ENCODE measurements around the gene ZNF514.

ZNF514 gene

DNA sequence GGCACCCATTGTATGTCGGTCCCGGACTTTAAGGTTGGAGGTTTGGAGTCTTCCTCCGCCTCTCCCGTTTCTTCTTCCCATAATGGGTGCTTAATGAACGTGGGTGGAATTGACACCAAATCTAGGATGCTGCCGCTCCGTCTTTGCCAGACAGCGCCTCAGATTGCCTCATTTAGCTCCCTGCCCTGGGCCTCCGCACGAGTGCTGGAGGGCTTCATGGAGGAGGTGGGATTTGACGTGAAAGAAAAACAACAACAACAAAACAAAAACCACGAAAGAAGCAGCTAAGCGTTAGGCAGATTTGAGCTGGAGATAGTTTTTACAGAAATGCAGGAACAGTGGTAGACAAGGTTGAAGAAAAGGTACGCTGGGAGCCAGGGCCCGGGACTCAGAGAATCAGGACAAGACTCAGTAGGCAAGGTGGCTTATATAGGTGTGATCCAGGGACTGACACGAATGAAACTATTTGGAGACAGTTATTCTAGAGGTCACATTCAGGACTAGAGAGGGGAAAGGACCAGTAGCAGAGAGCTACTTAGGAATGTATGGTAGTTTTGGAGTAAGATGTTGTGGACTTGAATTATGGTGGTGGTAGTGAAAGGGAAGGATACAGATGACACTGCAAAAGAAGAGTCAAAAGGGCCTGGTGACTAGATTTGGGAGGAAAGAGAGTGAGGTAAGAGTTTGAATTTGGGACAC, 6.6 kb upstream of the ZNF514 start:
- Histone ChIP-seq H3K9ac (peak overlapping the region; percentile 83; the same call in 1 of the 2 replicates), H3K27me3 (ENCODE audit: insufficient read depth, low read depth) (no peaks in the 10 kb centered on the region), H3K79me2 (ENCODE audit: insufficient read depth, low read depth) (no peaks in the 10 kb centered on the region), H3K4me2 (peak overlapping the region; percentile 84), H4K20me1 (ENCODE audit: insufficient read depth) (no peaks in the 10 kb centered on the region), H3K36me3 (ENCODE audit: insufficient read depth) (no peaks in the 10 kb centered on the region), H2AFZ (ENCODE audit: low read depth) (peak overlapping the region; percentile 66; the same call in 1 of the 2 replicates), H3K4me3 (IDR thresholded peaks at IDR 0.05; ENCODE audit: insufficient read depth, low read depth, low read length) (peak overlapping the region; percentile 32), H3K27ac (no peak overlapping the region), H3K4me1 (ENCODE audit: low read depth, poor library complexity, severe bottlenecking) (peaks cover 5% of the 10 kb centered on the region)
- TF ChIP-seq CTCF (conservative IDR thresholded peaks at IDR 0.05; ENCODE audit: low read depth, low read length) = no peak

DNA sequence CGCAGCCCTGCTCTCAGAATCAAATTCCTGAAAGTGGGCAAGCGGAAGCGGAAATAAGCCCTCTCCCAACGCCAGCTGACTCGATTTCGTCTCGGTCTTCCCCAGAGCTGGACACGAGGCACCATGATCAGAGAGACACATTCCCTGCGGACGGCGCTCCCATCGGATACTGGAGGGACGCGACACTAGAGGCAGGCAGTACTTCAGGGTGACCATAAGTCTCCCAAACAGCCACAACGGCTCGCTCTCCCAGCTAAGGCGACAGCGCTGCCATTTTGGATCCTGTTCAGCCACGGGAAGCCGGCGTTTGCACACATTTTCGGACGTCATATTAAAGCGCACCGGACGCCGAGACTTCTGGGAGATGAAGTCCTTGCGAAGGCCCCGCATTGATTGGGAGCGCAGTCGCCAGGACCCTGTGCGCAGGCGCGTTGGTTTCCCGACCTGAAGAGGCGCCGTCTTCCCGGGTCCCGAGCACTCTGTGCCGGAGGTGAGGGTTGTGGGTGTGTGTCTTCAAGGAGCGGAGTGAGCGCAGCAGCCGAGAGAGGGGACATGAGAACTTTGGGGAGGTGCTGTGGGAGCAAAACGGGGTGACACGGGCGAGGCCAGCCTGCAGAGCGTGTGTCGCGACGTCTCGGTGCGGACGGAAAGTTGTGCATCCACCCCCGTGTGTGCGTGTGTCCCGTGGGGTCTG, 5.9 kb upstream of the ZNF514 start, which contains the start of gene ZNF2:
ZNF2 (plus strand) TSS at position 439 of the 694 bp plus-strand sequence. CDS start 10,418 bp downstream, outside the sequence.
- H3K27ac ChIP-seq = peak within 1 kb of the TSS; percentile 67
- peaks cover 5% of the 10 kb centered on the region for H3K4me1 ChIP-seq (ENCODE audit: low read depth, poor library complexity, severe bottlenecking)
- peak within 1 kb of the TSS; percentile 83 for H3K9ac ChIP-seq
- no peak for TF ChIP-seq CTCF (conservative IDR thresholded peaks at IDR 0.05; ENCODE audit: low read depth, low read length)
- no peaks in the 10 kb centered on the region for H3K79me2 ChIP-seq (ENCODE audit: insufficient read depth, low read depth)
- no peaks in the 10 kb centered on the region for H3K36me3 ChIP-seq (ENCODE audit: insufficient read depth)
- H3K27me3 ChIP-seq (ENCODE audit: insufficient read depth, low read depth) = no peaks in the 10 kb centered on the region
- peak within 1 kb of the TSS; percentile 84 for H3K4me2 ChIP-seq
- peak within 1 kb of the TSS; percentile 66 for H2AFZ ChIP-seq (ENCODE audit: low read depth)
- H4K20me1 ChIP-seq (ENCODE audit: insufficient read depth) = no peaks in the 10 kb centered on the region
- peak within 1 kb of the TSS; percentile 32 for H3K4me3 ChIP-seq (IDR thresholded peaks at IDR 0.05; ENCODE audit: insufficient read depth, low read depth, low read length)

DNA sequence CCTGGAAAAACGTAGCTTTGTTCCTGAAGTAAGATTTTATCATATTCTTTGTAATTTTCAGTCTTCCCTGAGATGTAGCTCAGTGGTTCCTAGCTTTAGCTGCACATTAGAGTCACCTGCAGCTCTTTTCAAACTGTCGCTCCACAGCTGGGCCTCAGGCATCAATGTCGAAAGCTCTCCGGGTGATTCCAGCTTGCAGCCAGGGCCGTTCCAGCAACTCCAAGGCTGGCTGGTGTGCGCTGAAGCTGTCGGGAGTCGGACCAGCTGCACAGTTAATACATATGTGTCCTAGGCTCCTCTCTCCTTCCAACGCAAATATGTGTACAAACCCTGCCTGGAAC, 5.4 kb upstream of the ZNF514 start:
- H3K27me3 ChIP-seq (ENCODE audit: insufficient read depth, low read depth) = no peaks in the 10 kb centered on the region
- H3K4me3 ChIP-seq (IDR thresholded peaks at IDR 0.05; ENCODE audit: insufficient read depth, low read depth, low read length) = no peak overlapping the region
- peak overlapping the region; percentile 66 for H2AFZ ChIP-seq (ENCODE audit: low read depth)
- TF ChIP-seq CTCF (conservative IDR thresholded peaks at IDR 0.05; ENCODE audit: low read depth, low read length) = no peak
- no peaks in the 10 kb centered on the region for H3K79me2 ChIP-seq (ENCODE audit: insufficient read depth, low read depth)
- H3K9ac ChIP-seq = peak overlapping the region; percentile 83
- no peaks in the 10 kb centered on the region for H4K20me1 ChIP-seq (ENCODE audit: insufficient read depth)
- peak overlapping the region; percentile 72 for H3K4me2 ChIP-seq
- H3K36me3 ChIP-seq (ENCODE audit: insufficient read depth) = no peaks in the 10 kb centered on the region
- peaks cover 5% of the 10 kb centered on the region for H3K4me1 ChIP-seq (ENCODE audit: low read depth, poor library complexity, severe bottlenecking)
- peak overlapping the region; percentile 67 for H3K27ac ChIP-seq

DNA sequence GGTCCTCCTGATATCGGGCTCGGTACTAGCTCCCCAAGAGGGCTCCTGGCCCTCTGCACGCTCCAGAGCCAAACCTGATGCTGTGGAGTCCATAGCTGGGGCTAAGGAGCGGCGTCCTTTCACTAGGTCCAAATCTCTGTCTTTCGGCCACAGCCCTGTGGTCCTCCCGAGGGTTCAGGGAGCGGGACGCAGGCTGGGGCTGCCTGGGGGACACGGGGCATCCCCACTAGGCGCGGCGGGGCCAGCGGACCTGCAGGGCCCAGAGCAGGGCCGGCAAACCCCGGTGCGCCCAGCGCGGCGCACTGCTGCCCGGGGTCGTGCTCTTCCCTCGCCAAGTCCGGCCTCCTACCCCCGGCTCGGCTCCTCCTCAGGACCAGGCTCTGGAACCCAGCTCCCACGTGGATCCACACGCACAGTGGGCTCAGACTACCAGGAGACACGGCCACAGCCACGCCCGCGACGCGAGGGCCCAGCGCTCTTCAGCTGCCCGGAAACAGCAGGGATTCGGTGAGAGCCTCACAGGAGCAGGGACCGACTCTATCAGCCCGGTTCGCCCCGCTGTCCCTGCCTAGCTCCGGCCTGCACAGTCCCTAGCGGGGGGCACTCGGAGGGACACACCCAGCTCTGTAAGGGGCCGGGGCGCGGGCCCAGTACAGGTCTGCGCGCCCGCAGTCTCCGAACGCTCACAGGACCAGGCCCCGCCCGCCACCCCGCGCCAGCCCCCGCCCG, 593 bp downstream of the ZNF514 start:
- no peaks in the 10 kb centered on the region for H3K36me3 ChIP-seq (ENCODE audit: insufficient read depth)
- no peak for TF ChIP-seq CTCF (conservative IDR thresholded peaks at IDR 0.05; ENCODE audit: low read depth, low read length)
- H4K20me1 ChIP-seq (ENCODE audit: insufficient read depth) = no peaks in the 10 kb centered on the region
- no peaks in the 10 kb centered on the region for H3K27me3 ChIP-seq (ENCODE audit: insufficient read depth, low read depth)
- H2AFZ ChIP-seq (ENCODE audit: low read depth) = no peak overlapping the region
- H3K4me3 ChIP-seq (IDR thresholded peaks at IDR 0.05; ENCODE audit: insufficient read depth, low read depth, low read length) = no peak overlapping the region
- no peaks in the 10 kb centered on the region for H3K79me2 ChIP-seq (ENCODE audit: insufficient read depth, low read depth)
- H3K9ac ChIP-seq = no peak overlapping the region
- H3K4me1 ChIP-seq (ENCODE audit: low read depth, poor library complexity, severe bottlenecking) = no peaks in the 10 kb centered on the region
- no peak overlapping the region for H3K27ac ChIP-seq
- no peak overlapping the region for H3K4me2 ChIP-seq

Measured in KMS-11 (cell line).